ENCODE measurements around the gene FBXW7.

DNA sequence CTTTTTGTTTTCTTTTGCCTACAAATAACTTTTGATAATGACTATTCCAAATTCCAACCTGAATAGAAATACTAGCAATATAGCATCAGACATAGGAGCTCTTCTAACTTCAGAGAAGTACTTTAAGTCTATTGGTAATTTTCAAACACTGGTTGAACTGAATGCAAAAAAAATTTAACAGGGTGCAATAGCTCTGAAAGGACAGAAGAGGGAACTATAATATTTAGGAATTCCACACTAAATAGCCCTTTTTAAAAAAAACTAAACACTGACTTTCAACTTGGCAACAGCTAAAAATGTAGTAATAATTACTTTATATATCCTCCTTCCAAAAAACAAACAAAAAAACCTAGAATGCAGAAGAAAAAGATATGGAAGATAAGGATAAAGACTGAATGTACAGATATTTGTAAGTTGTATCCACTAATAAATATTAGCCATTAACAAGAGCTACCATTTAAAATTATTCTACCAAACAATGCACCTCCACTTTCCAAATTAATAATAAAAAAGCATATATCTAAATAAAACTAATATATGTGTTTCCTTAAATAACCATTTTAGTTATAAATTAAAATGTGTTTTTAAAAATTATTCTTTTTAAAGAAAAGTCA is 81.4 kb downstream of the FBXW7 start:
- TF ChIP-seq, protein P1, sequence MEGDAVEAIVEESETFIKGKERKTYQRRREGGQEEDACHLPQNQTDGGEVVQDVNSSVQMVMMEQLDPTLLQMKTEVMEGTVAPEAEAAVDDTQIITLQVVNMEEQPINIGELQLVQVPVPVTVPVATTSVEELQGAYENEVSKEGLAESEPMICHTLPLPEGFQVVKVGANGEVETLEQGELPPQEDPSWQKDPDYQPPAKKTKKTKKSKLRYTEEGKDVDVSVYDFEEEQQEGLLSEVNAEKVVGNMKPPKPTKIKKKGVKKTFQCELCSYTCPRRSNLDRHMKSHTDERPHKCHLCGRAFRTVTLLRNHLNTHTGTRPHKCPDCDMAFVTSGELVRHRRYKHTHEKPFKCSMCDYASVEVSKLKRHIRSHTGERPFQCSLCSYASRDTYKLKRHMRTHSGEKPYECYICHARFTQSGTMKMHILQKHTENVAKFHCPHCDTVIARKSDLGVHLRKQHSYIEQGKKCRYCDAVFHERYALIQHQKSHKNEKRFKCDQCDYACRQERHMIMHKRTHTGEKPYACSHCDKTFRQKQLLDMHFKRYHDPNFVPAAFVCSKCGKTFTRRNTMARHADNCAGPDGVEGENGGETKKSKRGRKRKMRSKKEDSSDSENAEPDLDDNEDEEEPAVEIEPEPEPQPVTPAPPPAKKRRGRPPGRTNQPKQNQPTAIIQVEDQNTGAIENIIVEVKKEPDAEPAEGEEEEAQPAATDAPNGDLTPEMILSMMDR (IDR thresholded peaks at IDR 0.05), result no peak
- TF ChIP-seq, protein P2, sequence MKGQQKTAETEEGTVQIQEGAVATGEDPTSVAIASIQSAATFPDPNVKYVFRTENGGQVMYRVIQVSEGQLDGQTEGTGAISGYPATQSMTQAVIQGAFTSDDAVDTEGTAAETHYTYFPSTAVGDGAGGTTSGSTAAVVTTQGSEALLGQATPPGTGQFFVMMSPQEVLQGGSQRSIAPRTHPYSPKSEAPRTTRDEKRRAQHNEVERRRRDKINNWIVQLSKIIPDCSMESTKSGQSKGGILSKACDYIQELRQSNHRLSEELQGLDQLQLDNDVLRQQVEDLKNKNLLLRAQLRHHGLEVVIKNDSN (CRISPR knock-in tag; IDR thresholded peaks at IDR 0.05), result no peak
- TF ChIP-seq, protein P3, sequence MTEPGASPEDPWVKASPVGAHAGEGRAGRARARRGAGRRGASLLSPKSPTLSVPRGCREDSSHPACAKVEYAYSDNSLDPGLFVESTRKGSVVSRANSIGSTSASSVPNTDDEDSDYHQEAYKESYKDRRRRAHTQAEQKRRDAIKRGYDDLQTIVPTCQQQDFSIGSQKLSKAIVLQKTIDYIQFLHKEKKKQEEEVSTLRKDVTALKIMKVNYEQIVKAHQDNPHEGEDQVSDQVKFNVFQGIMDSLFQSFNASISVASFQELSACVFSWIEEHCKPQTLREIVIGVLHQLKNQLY (CRISPR knock-in tag; IDR thresholded peaks at IDR 0.05), result no peak
- TF ChIP-seq FOXJ3 (CRISPR knock-in tag; IDR thresholded peaks at IDR 0.05; ENCODE audit: borderline replicate concordance), result no peak
- TF ChIP-seq ETV6 (CRISPR knock-in tag; IDR thresholded peaks at IDR 0.05), result no peak
- TF ChIP-seq ATF1 (CRISPR knock-in tag; IDR thresholded peaks at IDR 0.05), result no peak
- TF ChIP-seq TEAD4 (CRISPR knock-in tag; IDR thresholded peaks at IDR 0.05), result no peak
- TF ChIP-seq SMAD4 (CRISPR knock-in tag; IDR thresholded peaks at IDR 0.05), result no peak

Measured in WTC11 (cell line).